Esophagus muscularis mucosa (tissue), 3 donors: ENCODE measurements around the gene PURA.

Source experiments
- CTCF ChIP-seq, 3 experiments: fragments of 200-600 bp in 2 of 3; fragments of 450-650 bp in 1 of 3; sonication (generic) in 2 of 3; IDR thresholded peaks; one replicate each; pipeline ENCODE4 v1.5.1; 2017 to 2019; ENCODE audit warnings: antibody characterized with exemption in 3 of 3, mild to moderate bottlenecking in 2 of 3, moderate library complexity in 1 of 3
- POLR2A ChIP-seq: fragments of 450-650 bp; IDR thresholded peaks from one replicate; pipeline ENCODE4 v1.6.1; 2017; ENCODE audit warnings: antibody characterized with exemption, moderate library complexity, mild to moderate bottlenecking, low read depth
- POLR2AphosphoS5 ChIP-seq, 2 donors: sonication (generic); formaldehyde crosslinking; IDR thresholded peaks; one replicate each; pipeline ENCODE4 v1.6.1; 2017; ENCODE audit warnings: antibody characterized with exemption in 2 of 2

GRCh38 chr5:140166911-140167310 lies 53.0 kb downstream of the PURA start:
- TF ChIP-seq CTCF (IDR thresholded peaks at IDR 0.05) (no peak), POLR2A (no peak), POLR2AphosphoS5 (IDR thresholded peaks at IDR 0.05) (no peak)
